ENCODE results near the gene HIVEP3.

DNA sequence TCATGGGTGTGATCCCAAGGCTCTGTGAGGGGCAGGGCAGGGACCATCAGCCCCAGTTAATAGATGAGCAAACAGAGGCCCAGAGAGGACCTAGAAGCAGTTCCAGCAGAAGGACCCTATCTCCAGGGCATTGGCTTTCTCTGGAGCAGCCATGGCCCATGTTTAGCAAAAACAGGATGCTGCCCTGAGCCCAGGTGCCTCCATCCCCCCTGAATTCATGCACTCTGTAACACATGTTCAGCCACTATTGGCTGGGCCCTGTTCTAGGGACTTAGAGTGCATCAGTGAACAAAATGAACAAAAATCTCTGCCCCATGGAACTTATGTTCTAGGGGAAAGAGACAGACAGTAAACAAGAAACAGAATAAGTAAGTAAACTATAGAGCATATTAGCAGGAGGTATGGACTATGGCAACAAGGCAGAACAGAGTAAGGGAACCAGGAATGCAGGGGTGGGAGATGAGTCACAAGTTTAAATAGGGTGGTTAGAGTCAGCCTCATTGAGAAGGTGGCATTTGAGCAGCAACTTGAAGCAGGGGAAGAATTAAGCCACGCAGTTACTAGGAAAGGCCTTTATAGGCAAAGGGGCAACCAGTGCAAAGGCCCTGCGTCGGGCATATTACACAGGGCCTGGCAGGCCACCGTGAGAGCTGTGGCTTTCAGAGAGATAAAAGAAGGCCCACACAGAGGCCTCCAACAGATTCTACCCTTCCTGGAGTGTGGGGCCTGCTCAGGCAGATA lies 248.3 kb downstream of the HIVEP3 start:
- TF ChIP-seq FOXJ3 (CRISPR knock-in tag; IDR thresholded peaks at IDR 0.05) (no peak), SMC3 (IDR thresholded peaks at IDR 0.05; ENCODE audit: low read depth, low read length) (no peak), EP300 (IDR thresholded peaks at IDR 0.05; ENCODE audit: borderline replicate concordance in 1 of 2, low read depth in 1 of 2, low read length in 1 of 2) (no peak)
- TF ChIP-seq, protein P1, sequence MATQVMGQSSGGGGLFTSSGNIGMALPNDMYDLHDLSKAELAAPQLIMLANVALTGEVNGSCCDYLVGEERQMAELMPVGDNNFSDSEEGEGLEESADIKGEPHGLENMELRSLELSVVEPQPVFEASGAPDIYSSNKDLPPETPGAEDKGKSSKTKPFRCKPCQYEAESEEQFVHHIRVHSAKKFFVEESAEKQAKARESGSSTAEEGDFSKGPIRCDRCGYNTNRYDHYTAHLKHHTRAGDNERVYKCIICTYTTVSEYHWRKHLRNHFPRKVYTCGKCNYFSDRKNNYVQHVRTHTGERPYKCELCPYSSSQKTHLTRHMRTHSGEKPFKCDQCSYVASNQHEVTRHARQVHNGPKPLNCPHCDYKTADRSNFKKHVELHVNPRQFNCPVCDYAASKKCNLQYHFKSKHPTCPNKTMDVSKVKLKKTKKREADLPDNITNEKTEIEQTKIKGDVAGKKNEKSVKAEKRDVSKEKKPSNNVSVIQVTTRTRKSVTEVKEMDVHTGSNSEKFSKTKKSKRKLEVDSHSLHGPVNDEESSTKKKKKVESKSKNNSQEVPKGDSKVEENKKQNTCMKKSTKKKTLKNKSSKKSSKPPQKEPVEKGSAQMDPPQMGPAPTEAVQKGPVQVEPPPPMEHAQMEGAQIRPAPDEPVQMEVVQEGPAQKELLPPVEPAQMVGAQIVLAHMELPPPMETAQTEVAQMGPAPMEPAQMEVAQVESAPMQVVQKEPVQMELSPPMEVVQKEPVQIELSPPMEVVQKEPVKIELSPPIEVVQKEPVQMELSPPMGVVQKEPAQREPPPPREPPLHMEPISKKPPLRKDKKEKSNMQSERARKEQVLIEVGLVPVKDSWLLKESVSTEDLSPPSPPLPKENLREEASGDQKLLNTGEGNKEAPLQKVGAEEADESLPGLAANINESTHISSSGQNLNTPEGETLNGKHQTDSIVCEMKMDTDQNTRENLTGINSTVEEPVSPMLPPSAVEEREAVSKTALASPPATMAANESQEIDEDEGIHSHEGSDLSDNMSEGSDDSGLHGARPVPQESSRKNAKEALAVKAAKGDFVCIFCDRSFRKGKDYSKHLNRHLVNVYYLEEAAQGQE (IDR thresholded peaks at IDR 0.05; ENCODE audit: low read depth, low read length): no peak
- TF ChIP-seq, protein P2, sequence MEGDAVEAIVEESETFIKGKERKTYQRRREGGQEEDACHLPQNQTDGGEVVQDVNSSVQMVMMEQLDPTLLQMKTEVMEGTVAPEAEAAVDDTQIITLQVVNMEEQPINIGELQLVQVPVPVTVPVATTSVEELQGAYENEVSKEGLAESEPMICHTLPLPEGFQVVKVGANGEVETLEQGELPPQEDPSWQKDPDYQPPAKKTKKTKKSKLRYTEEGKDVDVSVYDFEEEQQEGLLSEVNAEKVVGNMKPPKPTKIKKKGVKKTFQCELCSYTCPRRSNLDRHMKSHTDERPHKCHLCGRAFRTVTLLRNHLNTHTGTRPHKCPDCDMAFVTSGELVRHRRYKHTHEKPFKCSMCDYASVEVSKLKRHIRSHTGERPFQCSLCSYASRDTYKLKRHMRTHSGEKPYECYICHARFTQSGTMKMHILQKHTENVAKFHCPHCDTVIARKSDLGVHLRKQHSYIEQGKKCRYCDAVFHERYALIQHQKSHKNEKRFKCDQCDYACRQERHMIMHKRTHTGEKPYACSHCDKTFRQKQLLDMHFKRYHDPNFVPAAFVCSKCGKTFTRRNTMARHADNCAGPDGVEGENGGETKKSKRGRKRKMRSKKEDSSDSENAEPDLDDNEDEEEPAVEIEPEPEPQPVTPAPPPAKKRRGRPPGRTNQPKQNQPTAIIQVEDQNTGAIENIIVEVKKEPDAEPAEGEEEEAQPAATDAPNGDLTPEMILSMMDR (IDR thresholded peaks at IDR 0.05): no peak
- TF ChIP-seq, protein P3, sequence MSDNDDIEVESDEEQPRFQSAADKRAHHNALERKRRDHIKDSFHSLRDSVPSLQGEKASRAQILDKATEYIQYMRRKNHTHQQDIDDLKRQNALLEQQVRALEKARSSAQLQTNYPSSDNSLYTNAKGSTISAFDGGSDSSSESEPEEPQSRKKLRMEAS (IDR thresholded peaks at IDR 0.05; ENCODE audit: low read depth): no peak
- TF ChIP-seq, protein P4, sequence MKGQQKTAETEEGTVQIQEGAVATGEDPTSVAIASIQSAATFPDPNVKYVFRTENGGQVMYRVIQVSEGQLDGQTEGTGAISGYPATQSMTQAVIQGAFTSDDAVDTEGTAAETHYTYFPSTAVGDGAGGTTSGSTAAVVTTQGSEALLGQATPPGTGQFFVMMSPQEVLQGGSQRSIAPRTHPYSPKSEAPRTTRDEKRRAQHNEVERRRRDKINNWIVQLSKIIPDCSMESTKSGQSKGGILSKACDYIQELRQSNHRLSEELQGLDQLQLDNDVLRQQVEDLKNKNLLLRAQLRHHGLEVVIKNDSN (IDR thresholded peaks at IDR 0.05; ENCODE audit: borderline replicate concordance, low read depth): no peak
